Lower leg skin (tissue), 3 donors: ENCODE measurements around the gene MEI4.

Experiments used
- POLR2A ChIP-seq, 2 donors: fragments of 450-650 bp; IDR thresholded peaks; one replicate each; pipeline ENCODE4 v1.6.1; 2016 to 2017; ENCODE audit warnings: antibody characterized with exemption in 2 of 2, mild to moderate bottlenecking in 1 of 2, moderate library complexity in 1 of 2
- TF ChIP-seq, protein P1 (sequence below), 3 donors: fragments of 450-650 bp; IDR thresholded peaks; one replicate each; pipeline ENCODE4 v1.5.1; 2016; ENCODE audit warnings: antibody characterized with exemption in 3 of 3, mild to moderate bottlenecking in 3 of 3, moderate library complexity in 2 of 3

DNA sequence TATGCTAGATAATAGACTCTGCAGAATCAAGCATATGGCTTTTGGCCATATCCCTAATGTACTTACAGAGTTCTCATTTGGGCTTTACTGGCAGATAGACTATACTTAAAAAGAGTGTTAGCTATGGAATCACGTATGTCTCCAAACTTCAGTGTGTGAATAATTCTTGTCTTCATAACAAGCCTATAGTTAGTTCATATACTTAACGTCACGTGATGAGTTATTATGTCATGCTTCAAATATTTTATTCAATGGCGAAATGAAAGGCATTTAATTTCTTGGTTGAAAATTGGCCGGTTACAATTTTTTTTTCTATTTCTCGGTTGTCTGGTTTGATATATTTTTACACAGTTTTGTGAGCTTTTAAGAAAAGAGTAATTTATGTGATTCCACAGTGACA lies 62.7 kb downstream of the MEI4 start:
- TF ChIP-seq, protein P1, sequence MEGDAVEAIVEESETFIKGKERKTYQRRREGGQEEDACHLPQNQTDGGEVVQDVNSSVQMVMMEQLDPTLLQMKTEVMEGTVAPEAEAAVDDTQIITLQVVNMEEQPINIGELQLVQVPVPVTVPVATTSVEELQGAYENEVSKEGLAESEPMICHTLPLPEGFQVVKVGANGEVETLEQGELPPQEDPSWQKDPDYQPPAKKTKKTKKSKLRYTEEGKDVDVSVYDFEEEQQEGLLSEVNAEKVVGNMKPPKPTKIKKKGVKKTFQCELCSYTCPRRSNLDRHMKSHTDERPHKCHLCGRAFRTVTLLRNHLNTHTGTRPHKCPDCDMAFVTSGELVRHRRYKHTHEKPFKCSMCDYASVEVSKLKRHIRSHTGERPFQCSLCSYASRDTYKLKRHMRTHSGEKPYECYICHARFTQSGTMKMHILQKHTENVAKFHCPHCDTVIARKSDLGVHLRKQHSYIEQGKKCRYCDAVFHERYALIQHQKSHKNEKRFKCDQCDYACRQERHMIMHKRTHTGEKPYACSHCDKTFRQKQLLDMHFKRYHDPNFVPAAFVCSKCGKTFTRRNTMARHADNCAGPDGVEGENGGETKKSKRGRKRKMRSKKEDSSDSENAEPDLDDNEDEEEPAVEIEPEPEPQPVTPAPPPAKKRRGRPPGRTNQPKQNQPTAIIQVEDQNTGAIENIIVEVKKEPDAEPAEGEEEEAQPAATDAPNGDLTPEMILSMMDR (IDR thresholded peaks at IDR 0.05) = no peak
- no peak for TF ChIP-seq POLR2A (IDR thresholded peaks at IDR 0.05)
